K562 (cell line): ENCODE measurements around the gene KCNH2. TPM values are rescaled to one million over a fixed set of nuclear protein-coding genes. Genes with fewer than 3 reads are reported as not detected.
"Not testable (repeated sequence)": the region's sequence is repeated elsewhere in the genome, so short reads cannot be mapped to it uniquely, and the experiment has no call there.

Experiments used
- ARID1B ChIP-seq: fragments of 450-650 bp; IDR thresholded peaks from 2 replicates; pipeline ENCODE4 v1.6.1; 2016; ENCODE audit warnings: antibody characterized with exemption, mild to moderate bottlenecking, inconsistent platforms
- ARNT ChIP-seq, 2 experiments: fragments of 450-650 bp; IDR thresholded peaks; 2 replicates each; pipeline ENCODE4 v1.6.1; 2016; ENCODE audit warnings: mild to moderate bottlenecking in 1 of 2
- ERF ChIP-seq: fragments of 450-650 bp; formaldehyde crosslinking; IDR thresholded peaks from 2 replicates; pipeline ENCODE4 v1.4.0; 2020; ENCODE audit warnings: mild to moderate bottlenecking, mixed read lengths
- GATAD2A ChIP-seq: fragments of 450-650 bp; IDR thresholded peaks from 2 replicates; pipeline ENCODE4 v1.6.1; 2017
- HDAC3 ChIP-seq: fragments of 450-650 bp; IDR thresholded peaks from 2 replicates; pipeline ENCODE4 v1.6.1; 2018; ENCODE audit warnings: borderline replicate concordance, mild to moderate bottlenecking, moderate library complexity; ENCODE audit not compliant: partially characterized antibody
- KLF16 ChIP-seq: IDR thresholded peaks from 2 replicates; pipeline ENCODE4 v1.6.1; 2016; ENCODE audit warnings: antibody characterized with exemption
- LEF1 ChIP-seq: fragments of 450-650 bp; IDR thresholded peaks from 2 replicates; pipeline ENCODE4 v1.6.1; 2016; ENCODE audit warnings: mild to moderate bottlenecking
- NBN ChIP-seq: fragments of 450-650 bp; IDR thresholded peaks from 2 replicates; pipeline ENCODE4 v1.6.1; 2016; ENCODE audit warnings: low read depth, mild to moderate bottlenecking
- PHB2 ChIP-seq: fragments of 450-650 bp; IDR thresholded peaks from 2 replicates; pipeline ENCODE4 v1.6.1; 2017; ENCODE audit warnings: low read depth
- TCFL5 ChIP-seq: fragments of 250-450 bp; sonication (Bioruptor Pico); conservative IDR thresholded peaks from 2 replicates; pipeline ENCODE4 v1.6.1; 2021; ENCODE audit warnings: mild to moderate bottlenecking, moderate library complexity, matching md5 sums
- YY1 ChIP-seq, 3 experiments: IDR thresholded peaks; 2 replicates each; pipeline ENCODE4 v1.6.1; 2011; ENCODE audit warnings: low read length in 2 of 3, mild to moderate bottlenecking in 2 of 3, moderate library complexity in 2 of 3, borderline replicate concordance in 1 of 3, control low read depth in 1 of 3, low read depth in 1 of 3; ENCODE audit not compliant: insufficient read depth in 3 of 3, insufficient replicate concordance in 2 of 3, control insufficient read depth in 1 of 3, insufficient read length in 1 of 3; ENCODE audit errors: extremely low read depth in 1 of 3
- ZBTB2 ChIP-seq: fragments of 450-650 bp; IDR thresholded peaks from 2 replicates; pipeline ENCODE4 v1.6.1; 2016; ENCODE audit warnings: antibody characterized with exemption
- polyA plus RNA-seq, 8 experiments: library from polyadenylated mRNA; depleted of rRNA in 4 of 8; stranded (reverse) in 5 of 8; unstranded in 3 of 8; fragments of >200 nt; fragmentation: Nextera tagmentation in 2 of 8; fragmentation: Illumina TruSeq in 1 of 8; extraction: Ambion mirVana in 2 of 8; extraction: Trizol in 1 of 8; gene quantifications; 2 replicates each; pipeline versions ENCODE4 v1.2.1 to v1.2.3, GENCODE V29; 2011 to 2014; ENCODE audit warnings: inconsistent platforms in 1 of 8, missing spikeins in 1 of 8
- total RNA-seq, 7 experiments: library from RNA; depleted of rRNA in 6 of 7; stranded (reverse); fragments of >200 nt in 6 of 7; fragmentation: Illumina TruSeq in 2 of 7; extraction: Trizol in 2 of 7; gene quantifications; 2 replicates each; pipeline versions ENCODE4 v1.2.1 to v1.2.3, GENCODE V29; 2011 to 2021; ENCODE audit warnings: low replicate concordance in 1 of 7
- TF ChIP-seq, protein P1 (sequence below): fragments of 250-450 bp; sonication (Bioruptor Pico); IDR thresholded peaks from 2 replicates; pipeline ENCODE4 v1.5.0; 2020; ENCODE audit warnings: mild to moderate bottlenecking
- TF ChIP-seq, protein P2 (sequence below), 2 experiments: fragments of 450-650 bp in 1 of 2; sonication (generic) in 1 of 2; formaldehyde crosslinking in 1 of 2; IDR thresholded peaks in 1 of 2; conservative IDR thresholded peaks in 1 of 2; 2 replicates each; pipeline versions ENCODE4 v1.6.1 to v1.8.1; 2016 to 2023; ENCODE audit warnings: mild to moderate bottlenecking in 2 of 2, moderate library complexity in 2 of 2, inconsistent platforms in 1 of 2, missing genetic modification reagents in 1 of 2
- TF ChIP-seq, protein P3 (sequence below), 2 experiments: fragments of 450-650 bp; IDR thresholded peaks; 2 replicates each; pipeline ENCODE4 v1.6.1; 2018; ENCODE audit warnings: mild to moderate bottlenecking in 2 of 2, low read depth in 1 of 2; ENCODE audit not compliant: partially characterized antibody in 2 of 2
- TF ChIP-seq, protein P4 (sequence below): fragments of 250-450 bp; sonication (Bioruptor Pico); IDR thresholded peaks from 2 replicates; pipeline ENCODE4 v1.4.0; 2020

KCNH2 gene
- total and polyA plus RNA-seq, 9 of the 15 experiments (the other 6 are each of a cell fraction or from before 2014, with no cell fraction given) = 18.1 to 368 (median 218) TPM

- peak; percentile 54; the same call in 1 of the 2 replicates for TF ChIP-seq KLF16
- TF ChIP-seq, protein P1, sequence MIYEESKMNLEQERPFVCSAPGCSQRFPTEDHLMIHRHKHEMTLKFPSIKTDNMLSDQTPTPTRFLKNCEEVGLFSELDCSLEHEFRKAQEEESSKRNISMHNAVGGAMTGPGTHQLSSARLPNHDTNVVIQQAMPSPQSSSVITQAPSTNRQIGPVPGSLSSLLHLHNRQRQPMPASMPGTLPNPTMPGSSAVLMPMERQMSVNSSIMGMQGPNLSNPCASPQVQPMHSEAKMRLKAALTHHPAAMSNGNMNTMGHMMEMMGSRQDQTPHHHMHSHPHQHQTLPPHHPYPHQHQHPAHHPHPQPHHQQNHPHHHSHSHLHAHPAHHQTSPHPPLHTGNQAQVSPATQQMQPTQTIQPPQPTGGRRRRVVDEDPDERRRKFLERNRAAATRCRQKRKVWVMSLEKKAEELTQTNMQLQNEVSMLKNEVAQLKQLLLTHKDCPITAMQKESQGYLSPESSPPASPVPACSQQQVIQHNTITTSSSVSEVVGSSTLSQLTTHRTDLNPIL (CRISPR knock-in tag) = peak; percentile 85; the same call in 1 of the 2 replicates
- peak in 1 of 3 experiments; percentile 49 for TF ChIP-seq YY1 (IDR thresholded peaks at IDR 0.05; ENCODE audit: borderline replicate concordance in 1 of 3, control insufficient read depth in 1 of 3, extremely low read depth in 1 of 3, insufficient read depth in 3 of 3, insufficient read length in 1 of 3, insufficient replicate concordance in 2 of 3, low read depth in 1 of 3, low read length in 2 of 3)
- peak; percentile 94 for TF ChIP-seq GATAD2A
- TF ChIP-seq, protein P2, sequence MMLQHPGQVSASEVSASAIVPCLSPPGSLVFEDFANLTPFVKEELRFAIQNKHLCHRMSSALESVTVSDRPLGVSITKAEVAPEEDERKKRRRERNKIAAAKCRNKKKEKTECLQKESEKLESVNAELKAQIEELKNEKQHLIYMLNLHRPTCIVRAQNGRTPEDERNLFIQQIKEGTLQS (IDR thresholded peaks at IDR 0.05) = peak; percentile 67; the same call in 1 of the 2 replicates
- TF ChIP-seq, protein P2 (CRISPR knock-in tag; conservative IDR thresholded peaks at IDR 0.05) = not testable (repeated sequence)
- TF ChIP-seq HDAC3 = peak; percentile 73
- TF ChIP-seq, protein P3, sequence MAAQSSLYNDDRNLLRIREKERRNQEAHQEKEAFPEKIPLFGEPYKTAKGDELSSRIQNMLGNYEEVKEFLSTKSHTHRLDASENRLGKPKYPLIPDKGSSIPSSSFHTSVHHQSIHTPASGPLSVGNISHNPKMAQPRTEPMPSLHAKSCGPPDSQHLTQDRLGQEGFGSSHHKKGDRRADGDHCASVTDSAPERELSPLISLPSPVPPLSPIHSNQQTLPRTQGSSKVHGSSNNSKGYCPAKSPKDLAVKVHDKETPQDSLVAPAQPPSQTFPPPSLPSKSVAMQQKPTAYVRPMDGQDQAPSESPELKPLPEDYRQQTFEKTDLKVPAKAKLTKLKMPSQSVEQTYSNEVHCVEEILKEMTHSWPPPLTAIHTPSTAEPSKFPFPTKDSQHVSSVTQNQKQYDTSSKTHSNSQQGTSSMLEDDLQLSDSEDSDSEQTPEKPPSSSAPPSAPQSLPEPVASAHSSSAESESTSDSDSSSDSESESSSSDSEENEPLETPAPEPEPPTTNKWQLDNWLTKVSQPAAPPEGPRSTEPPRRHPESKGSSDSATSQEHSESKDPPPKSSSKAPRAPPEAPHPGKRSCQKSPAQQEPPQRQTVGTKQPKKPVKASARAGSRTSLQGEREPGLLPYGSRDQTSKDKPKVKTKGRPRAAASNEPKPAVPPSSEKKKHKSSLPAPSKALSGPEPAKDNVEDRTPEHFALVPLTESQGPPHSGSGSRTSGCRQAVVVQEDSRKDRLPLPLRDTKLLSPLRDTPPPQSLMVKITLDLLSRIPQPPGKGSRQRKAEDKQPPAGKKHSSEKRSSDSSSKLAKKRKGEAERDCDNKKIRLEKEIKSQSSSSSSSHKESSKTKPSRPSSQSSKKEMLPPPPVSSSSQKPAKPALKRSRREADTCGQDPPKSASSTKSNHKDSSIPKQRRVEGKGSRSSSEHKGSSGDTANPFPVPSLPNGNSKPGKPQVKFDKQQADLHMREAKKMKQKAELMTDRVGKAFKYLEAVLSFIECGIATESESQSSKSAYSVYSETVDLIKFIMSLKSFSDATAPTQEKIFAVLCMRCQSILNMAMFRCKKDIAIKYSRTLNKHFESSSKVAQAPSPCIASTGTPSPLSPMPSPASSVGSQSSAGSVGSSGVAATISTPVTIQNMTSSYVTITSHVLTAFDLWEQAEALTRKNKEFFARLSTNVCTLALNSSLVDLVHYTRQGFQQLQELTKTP (IDR thresholded peaks at IDR 0.05; ENCODE audit: low read depth in 1 of 2, partially characterized antibody in 2 of 2) = peak in 1 of 2 experiments; percentile 39
- TF ChIP-seq ERF (CRISPR knock-in tag) = peak; percentile 93
- 0 out of 2 replicates have a peak, but pooled peaks have one; percentile 8 for TF ChIP-seq PHB2
- TF ChIP-seq, protein P4, sequence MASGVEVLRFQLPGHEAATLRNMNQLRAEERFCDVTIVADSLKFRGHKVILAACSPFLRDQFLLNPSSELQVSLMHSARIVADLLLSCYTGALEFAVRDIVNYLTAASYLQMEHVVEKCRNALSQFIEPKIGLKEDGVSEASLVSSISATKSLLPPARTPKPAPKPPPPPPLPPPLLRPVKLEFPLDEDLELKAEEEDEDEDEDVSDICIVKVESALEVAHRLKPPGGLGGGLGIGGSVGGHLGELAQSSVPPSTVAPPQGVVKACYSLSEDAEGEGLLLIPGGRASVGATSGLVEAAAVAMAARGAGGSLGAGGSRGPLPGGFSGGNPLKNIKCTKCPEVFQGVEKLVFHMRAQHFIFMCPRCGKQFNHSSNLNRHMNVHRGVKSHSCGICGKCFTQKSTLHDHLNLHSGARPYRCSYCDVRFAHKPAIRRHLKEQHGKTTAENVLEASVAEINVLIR (CRISPR knock-in tag) = peak; percentile 72
- peak; percentile 70; the same call in 1 of the 2 replicates for TF ChIP-seq NBN
- TF ChIP-seq ZBTB2 = peak; percentile 64
- TF ChIP-seq TCFL5 = peak; percentile 89
- TF ChIP-seq ARNT (IDR thresholded peaks at IDR 0.05) = peak in 1 of 2 experiments; percentile 12; a peak in 2 of 4 replicates
- TF ChIP-seq ARID1B = peak; percentile 90
- TF ChIP-seq LEF1 = peak; percentile 87
Observed at GRCh38 chr7:151026771-151027727, 48.9 kb upstream of the KCNH2 start (continued).
